Upper lobe of left lung (tissue), 4 donors: ENCODE data around the gene OPA3.

Experiments used
- CTCF ChIP-seq, 6 experiments: fragments of 450-650 bp in 4 of 6; fragments of 200-600 bp in 2 of 6; sonication (generic) in 2 of 6; IDR thresholded peaks; one replicate each; pipeline ENCODE4 v1.5.1; 2016 to 2019; ENCODE audit warnings: antibody characterized with exemption in 6 of 6
- POLR2AphosphoS5 ChIP-seq, 2 donors: sonication (generic); formaldehyde crosslinking; IDR thresholded peaks; one replicate each; pipeline ENCODE4 v1.5.1; 2017; ENCODE audit warnings: antibody characterized with exemption in 2 of 2

- TF ChIP-seq CTCF (IDR thresholded peaks at IDR 0.05) (no peak), POLR2AphosphoS5 (IDR thresholded peaks at IDR 0.05) (no peak)
Measured at GRCh38 chr19:45492137-45492626, 92.4 kb downstream of the OPA3 start.
